Stomach (tissue), 4 donors: ENCODE measurements around the gene MAB21L2.

Experiments used
- EP300 ChIP-seq: sonication (generic); formaldehyde crosslinking; IDR thresholded peaks from one replicate; pipeline ENCODE4 v1.6.1; 2017; ENCODE audit warnings: antibody characterized with exemption
- TF ChIP-seq, protein P1 (sequence below), 7 experiments: fragments of 450-650 bp in 4 of 7; fragments of 200-600 bp in 3 of 7; sonication (generic) in 3 of 7; IDR thresholded peaks; one replicate each; pipeline ENCODE4 v1.5.1; 2016 to 2019; ENCODE audit warnings: antibody characterized with exemption in 7 of 7, control low read depth in 2 of 7, mild to moderate bottlenecking in 1 of 7

GRCh38 chr4:150625033-150625432, 43.1 kb downstream of the MAB21L2 start:
- TF ChIP-seq, protein P1, sequence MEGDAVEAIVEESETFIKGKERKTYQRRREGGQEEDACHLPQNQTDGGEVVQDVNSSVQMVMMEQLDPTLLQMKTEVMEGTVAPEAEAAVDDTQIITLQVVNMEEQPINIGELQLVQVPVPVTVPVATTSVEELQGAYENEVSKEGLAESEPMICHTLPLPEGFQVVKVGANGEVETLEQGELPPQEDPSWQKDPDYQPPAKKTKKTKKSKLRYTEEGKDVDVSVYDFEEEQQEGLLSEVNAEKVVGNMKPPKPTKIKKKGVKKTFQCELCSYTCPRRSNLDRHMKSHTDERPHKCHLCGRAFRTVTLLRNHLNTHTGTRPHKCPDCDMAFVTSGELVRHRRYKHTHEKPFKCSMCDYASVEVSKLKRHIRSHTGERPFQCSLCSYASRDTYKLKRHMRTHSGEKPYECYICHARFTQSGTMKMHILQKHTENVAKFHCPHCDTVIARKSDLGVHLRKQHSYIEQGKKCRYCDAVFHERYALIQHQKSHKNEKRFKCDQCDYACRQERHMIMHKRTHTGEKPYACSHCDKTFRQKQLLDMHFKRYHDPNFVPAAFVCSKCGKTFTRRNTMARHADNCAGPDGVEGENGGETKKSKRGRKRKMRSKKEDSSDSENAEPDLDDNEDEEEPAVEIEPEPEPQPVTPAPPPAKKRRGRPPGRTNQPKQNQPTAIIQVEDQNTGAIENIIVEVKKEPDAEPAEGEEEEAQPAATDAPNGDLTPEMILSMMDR (IDR thresholded peaks at IDR 0.05), result no peak
- TF ChIP-seq EP300, result no peak
